ENCODE results near the gene MINK1.

Gene MINK1

DNA sequence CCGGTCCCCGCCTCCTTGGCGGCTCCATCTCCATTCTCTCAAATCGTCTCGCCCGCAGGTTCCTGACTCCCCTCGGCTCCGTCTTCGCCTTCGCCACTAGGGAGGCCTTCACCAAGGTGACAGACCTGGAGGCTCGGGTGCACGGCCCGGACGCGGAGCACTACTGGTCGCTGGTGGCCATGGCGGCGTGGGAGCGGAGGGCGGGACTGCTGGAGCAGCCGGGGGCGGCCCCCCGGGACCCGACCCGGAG lies 43.5 kb upstream of the MINK1 start:
- H3K27ac ChIP-seq: peak overlapping the region; percentile 87
- TF ChIP-seq, protein P1, sequence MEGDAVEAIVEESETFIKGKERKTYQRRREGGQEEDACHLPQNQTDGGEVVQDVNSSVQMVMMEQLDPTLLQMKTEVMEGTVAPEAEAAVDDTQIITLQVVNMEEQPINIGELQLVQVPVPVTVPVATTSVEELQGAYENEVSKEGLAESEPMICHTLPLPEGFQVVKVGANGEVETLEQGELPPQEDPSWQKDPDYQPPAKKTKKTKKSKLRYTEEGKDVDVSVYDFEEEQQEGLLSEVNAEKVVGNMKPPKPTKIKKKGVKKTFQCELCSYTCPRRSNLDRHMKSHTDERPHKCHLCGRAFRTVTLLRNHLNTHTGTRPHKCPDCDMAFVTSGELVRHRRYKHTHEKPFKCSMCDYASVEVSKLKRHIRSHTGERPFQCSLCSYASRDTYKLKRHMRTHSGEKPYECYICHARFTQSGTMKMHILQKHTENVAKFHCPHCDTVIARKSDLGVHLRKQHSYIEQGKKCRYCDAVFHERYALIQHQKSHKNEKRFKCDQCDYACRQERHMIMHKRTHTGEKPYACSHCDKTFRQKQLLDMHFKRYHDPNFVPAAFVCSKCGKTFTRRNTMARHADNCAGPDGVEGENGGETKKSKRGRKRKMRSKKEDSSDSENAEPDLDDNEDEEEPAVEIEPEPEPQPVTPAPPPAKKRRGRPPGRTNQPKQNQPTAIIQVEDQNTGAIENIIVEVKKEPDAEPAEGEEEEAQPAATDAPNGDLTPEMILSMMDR (conservative IDR thresholded peaks at IDR 0.05): no peak
- TF ChIP-seq ZFX (IDR thresholded peaks at IDR 0.05): no peak

DNA sequence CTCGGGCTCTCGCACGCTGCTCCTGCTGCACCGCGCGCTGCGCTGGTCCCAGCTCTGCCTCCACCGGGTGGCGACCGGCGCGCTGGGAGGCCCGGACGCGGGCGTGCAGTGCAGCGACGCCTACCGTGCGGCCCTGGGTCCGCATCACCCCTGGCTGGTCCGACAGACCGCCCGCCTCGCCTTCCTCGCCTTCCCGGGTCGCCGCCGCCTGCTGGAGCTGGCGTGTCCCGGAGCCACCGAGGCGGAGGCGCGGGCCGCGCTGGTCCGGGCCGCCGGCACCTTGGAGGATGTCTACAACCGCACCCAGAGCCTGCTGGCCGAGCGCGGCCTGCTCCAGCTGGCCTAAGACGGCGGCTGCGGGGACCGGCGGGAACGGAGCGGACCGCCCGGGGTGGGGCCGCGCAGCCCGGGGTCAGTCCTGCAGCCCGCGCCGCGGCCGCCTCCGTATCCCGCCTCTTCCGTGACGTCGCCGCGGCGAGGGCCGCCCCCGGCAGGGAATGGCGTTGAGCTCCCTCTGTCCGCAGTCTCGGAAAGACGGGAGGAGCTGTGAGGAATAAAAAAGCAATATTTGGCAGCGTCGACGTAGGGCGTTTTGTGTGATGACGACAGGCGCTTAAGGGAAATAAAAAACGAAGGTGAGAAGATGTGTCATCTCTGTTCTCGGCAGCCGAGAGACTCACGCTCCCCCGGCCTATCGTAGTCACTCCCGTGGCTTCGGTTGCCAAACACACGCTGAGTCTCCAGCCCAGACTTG lies 43.0 kb upstream of the MINK1 start:
- H3K27ac ChIP-seq: peak overlapping the region; percentile 87

DNA sequence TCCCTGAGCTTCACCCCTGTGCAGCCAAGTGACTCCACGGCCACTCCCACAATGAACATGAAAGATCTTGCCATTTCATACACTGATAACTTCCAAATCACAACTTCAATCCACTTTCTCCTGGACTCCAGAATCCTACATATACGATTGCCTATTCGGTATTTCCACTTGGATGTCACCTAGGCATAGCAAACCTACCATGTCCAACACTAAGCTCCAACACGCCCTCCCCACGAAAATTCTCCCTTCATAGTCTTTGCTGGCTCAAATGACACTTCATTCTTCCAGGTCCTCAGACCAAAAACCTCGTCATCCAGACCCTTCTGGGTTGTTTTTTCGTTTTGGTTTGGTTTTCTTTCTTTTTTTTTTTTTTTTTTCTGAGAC lies 42.4 kb upstream of the MINK1 start:
- TF ChIP-seq, protein P1 (conservative IDR thresholded peaks at IDR 0.05): no peak
- TF ChIP-seq ZFX (IDR thresholded peaks at IDR 0.05): no peak
- H3K27ac ChIP-seq: peak overlapping the region; percentile 87

More for the DNA sequence above, 43.0 kb upstream of the MINK1 start:
- TF ChIP-seq ZFX (IDR thresholded peaks at IDR 0.05): peak; percentile 95
- TF ChIP-seq, protein P1 (conservative IDR thresholded peaks at IDR 0.05): peak; percentile 96

DNA sequence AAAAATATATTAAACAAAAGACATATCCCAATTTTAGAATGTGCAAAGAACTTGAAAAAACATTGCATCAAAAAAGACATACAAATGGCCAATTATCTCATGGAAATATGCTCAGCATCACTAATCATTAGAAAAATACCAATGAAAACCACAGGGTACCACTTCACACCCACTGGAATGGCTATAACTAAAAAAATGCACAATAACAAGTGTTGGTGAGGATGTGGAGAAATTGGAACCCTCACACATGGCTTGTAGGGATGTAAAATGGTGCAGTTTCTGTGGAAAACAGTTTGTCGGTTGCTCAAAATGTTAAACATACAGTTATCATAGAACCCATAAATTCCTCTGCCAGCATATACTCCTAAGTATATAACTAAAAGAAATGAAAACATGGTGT lies 38.0 kb upstream of the MINK1 start:
- peak overlapping the region; percentile 93 for H3K27ac ChIP-seq
- no peak for TF ChIP-seq ZFX (IDR thresholded peaks at IDR 0.05)
- TF ChIP-seq, protein P1 (conservative IDR thresholded peaks at IDR 0.05): no peak

DNA sequence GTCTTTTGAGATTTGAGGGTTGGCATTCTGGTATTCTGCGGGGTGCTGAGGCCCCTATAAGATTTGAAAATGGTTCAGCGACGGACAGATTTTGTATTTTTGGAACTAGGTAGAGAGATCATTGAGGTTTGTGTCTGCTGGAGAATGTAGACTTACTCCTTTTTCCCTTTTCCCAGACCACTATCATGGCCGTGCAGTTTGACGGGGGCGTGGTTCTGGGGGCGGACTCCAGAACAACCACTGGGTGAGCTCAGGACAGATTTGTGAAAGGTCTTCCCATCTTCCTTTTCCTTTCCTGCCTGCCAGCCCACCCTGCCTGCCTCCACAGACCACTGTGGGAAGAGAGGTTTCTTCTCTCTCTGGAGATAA lies 36.6 kb upstream of the MINK1 start:
- peak overlapping the region; percentile 93 for H3K27ac ChIP-seq
- no peak for TF ChIP-seq ZFX (IDR thresholded peaks at IDR 0.05)
- TF ChIP-seq, protein P1 (conservative IDR thresholded peaks at IDR 0.05): no peak

DNA sequence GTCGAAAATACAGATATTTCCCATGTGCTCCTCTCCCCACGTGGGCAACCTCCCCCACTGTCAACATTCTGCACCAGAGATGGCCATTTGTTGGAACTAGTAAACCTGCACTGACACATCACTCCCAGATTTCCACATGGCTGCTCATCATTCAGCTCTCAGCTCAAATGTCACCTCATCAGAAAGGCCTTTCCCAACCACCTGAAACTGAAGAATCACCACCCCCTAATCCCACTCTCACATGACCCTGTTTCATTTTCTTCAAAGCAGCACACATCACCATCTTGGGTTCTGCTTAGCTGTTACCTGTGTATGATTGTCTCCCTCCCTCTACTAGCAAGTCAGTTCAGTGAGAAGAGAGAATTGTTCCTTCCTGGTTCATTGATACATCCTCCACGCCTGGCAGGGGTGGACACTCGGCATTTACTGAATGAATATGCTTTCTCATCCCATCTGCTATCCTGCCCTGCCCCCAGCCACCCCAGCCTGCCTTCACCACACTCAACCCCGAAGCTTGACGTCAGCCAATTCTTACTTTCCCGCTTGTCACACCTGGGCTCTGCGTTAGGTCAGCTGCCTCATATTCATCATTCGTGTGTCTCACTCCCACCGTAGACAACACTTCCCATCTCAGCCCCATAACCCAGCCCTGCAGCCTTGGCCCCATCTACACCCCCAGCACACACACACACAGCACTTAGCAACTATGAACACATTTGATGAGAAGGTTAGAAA lies 32.5 kb upstream of the MINK1 start:
- TF ChIP-seq, protein P1 (conservative IDR thresholded peaks at IDR 0.05): no peak
- no peak for TF ChIP-seq ZFX (IDR thresholded peaks at IDR 0.05)
- H3K27ac ChIP-seq: no peak overlapping the region

DNA sequence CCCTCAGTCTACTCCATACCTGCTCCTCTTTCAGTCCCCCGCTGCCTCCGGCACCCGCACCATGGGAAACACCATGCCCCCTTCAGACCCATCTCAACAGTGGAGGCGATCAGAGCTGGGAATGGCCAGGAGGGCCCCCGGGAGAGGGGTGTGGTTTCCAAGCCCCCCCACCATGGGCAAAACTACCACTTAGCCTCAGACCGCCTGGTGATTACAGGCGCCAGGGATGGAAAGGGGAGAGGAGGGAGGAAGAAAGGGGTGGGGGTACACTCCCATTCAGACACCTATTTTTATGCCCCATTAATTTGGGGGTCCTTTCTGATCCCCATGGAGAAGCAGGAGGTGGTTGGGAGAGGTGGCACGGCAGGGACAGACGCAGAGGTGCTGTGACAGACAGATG lies 30.9 kb upstream of the MINK1 start, which contains the start of gene C17orf114:
Gene C17orf114 (minus strand): TSS at position 101 of the 400 bp plus-strand sequence.
- H3K27ac ChIP-seq: no peak within 1 kb of the TSS
- TF ChIP-seq, protein P1 (conservative IDR thresholded peaks at IDR 0.05): no peak
- no peak for TF ChIP-seq ZFX (IDR thresholded peaks at IDR 0.05)
